Upper lobe of left lung (tissue), 4 donors: Measurements from ENCODE around the gene TMEM207.

Experiments
- EP300 ChIP-seq, 4 donors: sonication (generic); formaldehyde crosslinking; IDR thresholded peaks; one replicate each; pipeline ENCODE4 v1.5.1; 2017; ENCODE audit warnings: antibody characterized with exemption in 4 of 4, control low read depth in 2 of 4
- POLR2A ChIP-seq, 4 donors: fragments of 450-650 bp; IDR thresholded peaks; one replicate each; pipeline ENCODE4 v1.5.1; 2016 to 2017; ENCODE audit warnings: antibody characterized with exemption in 4 of 4, mild to moderate bottlenecking in 2 of 4
- POLR2AphosphoS5 ChIP-seq, 2 donors: sonication (generic); formaldehyde crosslinking; IDR thresholded peaks; one replicate each; pipeline ENCODE4 v1.5.1; 2017; ENCODE audit warnings: antibody characterized with exemption in 2 of 2
- TF ChIP-seq, protein P1 (sequence below), 6 experiments: fragments of 450-650 bp in 4 of 6; fragments of 200-600 bp in 2 of 6; sonication (generic) in 2 of 6; IDR thresholded peaks; one replicate each; pipeline ENCODE4 v1.5.1; 2016 to 2019; ENCODE audit warnings: antibody characterized with exemption in 6 of 6

DNA sequence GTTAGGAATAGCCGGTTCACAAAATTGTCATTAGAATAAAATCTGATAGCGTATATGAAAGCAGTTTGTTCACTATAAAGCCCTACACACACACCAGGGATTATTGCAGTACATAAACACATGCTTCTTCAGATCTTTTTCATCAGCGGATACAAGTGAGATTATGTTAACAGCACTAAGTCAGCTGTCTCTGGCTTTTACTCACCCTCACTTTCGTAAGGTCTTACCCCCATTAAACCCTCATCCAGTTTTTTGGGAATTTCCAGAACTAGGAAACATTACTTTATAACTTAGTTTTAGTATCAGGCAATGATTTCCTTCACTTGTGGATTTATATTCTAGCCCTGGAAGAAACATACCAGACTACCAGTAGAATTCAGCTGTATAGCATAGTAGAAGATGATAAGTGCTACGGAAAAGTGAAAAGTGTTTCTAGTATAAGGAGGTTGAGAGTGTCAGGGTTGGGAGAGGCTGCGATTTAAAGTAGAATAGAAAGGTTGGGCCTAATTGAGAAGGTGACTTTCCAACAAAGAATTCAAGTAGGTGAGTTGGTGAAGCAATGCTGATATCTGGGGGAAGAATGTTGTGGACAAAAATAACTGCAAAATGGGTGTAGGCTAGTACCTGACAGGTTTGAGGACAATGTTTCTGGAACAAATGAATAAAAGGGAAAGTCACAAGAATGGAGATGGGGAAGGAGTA lies 22.7 kb downstream of the TMEM207 start:
- TF ChIP-seq, protein P1, sequence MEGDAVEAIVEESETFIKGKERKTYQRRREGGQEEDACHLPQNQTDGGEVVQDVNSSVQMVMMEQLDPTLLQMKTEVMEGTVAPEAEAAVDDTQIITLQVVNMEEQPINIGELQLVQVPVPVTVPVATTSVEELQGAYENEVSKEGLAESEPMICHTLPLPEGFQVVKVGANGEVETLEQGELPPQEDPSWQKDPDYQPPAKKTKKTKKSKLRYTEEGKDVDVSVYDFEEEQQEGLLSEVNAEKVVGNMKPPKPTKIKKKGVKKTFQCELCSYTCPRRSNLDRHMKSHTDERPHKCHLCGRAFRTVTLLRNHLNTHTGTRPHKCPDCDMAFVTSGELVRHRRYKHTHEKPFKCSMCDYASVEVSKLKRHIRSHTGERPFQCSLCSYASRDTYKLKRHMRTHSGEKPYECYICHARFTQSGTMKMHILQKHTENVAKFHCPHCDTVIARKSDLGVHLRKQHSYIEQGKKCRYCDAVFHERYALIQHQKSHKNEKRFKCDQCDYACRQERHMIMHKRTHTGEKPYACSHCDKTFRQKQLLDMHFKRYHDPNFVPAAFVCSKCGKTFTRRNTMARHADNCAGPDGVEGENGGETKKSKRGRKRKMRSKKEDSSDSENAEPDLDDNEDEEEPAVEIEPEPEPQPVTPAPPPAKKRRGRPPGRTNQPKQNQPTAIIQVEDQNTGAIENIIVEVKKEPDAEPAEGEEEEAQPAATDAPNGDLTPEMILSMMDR (IDR thresholded peaks at IDR 0.05): no peak
- no peak for TF ChIP-seq POLR2A (IDR thresholded peaks at IDR 0.05)
- no peak for TF ChIP-seq EP300 (IDR thresholded peaks at IDR 0.05)
- no peak for TF ChIP-seq POLR2AphosphoS5 (IDR thresholded peaks at IDR 0.05)
